ENCODE data around the gene UCN2.

UCN2 gene

GRCh38 chr3:48593337-48593736, 29.8 kb upstream of the UCN2 start:
- Histone ChIP-seq H3F3A (ENCODE audit: control insufficient read depth, insufficient read depth) (peaks cover 2% of the 10 kb centered on the region; the same call in 1 of the 2 replicates), H3K79me2 (ENCODE audit: control insufficient read depth, low read length) (no peaks in the 10 kb centered on the region), H3K9me2 (replicated peaks; ENCODE audit: control insufficient read depth, low read length) (no peaks in the 10 kb centered on the region), H3K4me2 (ENCODE audit: low read length) (no peak overlapping the region), H3K36me3 (ENCODE audit: control insufficient read depth, low read length) (peaks cover 6% of the 10 kb centered on the region; the same call in 1 of the 2 replicates), H3K27ac (ENCODE audit: low read depth, low read length) (no peak overlapping the region), H4K20me1 (ENCODE audit: control insufficient read depth, insufficient read depth, low read depth, low read length) (peaks cover 6% of the 10 kb centered on the region; the same call in 1 of the 2 replicates), H3K27me3 (ENCODE audit: control insufficient read depth, low read length) (peaks cover 2% of the 10 kb centered on the region; the same call in 1 of the 2 replicates), H3K4me1 (ENCODE audit: control insufficient read depth, low read length) (no peaks in the 10 kb centered on the region), H3K9me3 (ENCODE audit: control insufficient read depth, insufficient read depth, low read length) (no peaks in the 10 kb centered on the region), H3K4me3 (ENCODE audit: low read length) (no peak overlapping the region)
- no peak for TF ChIP-seq CTCF (IDR thresholded peaks at IDR 0.05; ENCODE audit: low read depth, low read length, poor library complexity, severe bottlenecking)
- TF ChIP-seq EZH2phosphoT487 (IDR thresholded peaks at IDR 0.05; ENCODE audit: borderline replicate concordance, low read length), result no peak

- peaks cover 2% of the 10 kb centered on the region; the same call in 1 of the 2 replicates for H3K27me3 ChIP-seq (ENCODE audit: control insufficient read depth, low read length)
- H3K4me2 ChIP-seq (ENCODE audit: low read length), result no peak overlapping the region
- H3K9me3 ChIP-seq (ENCODE audit: control insufficient read depth, insufficient read depth, low read length), result no peaks in the 10 kb centered on the region
- no peaks in the 10 kb centered on the region for H3K79me2 ChIP-seq (ENCODE audit: control insufficient read depth, low read length)
- peaks cover 2% of the 10 kb centered on the region; the same call in 1 of the 2 replicates for H3F3A ChIP-seq (ENCODE audit: control insufficient read depth, insufficient read depth)
- H3K36me3 ChIP-seq (ENCODE audit: control insufficient read depth, low read length), result peaks cover 3% of the 10 kb centered on the region; the same call in 1 of the 2 replicates
- no peaks in the 10 kb centered on the region for H3K9me2 ChIP-seq (replicated peaks; ENCODE audit: control insufficient read depth, low read length)
- H3K4me3 ChIP-seq (ENCODE audit: low read length), result no peak overlapping the region
- peaks cover 3% of the 10 kb centered on the region; the same call in 1 of the 2 replicates for H4K20me1 ChIP-seq (ENCODE audit: control insufficient read depth, insufficient read depth, low read depth, low read length)
- TF ChIP-seq EZH2phosphoT487 (IDR thresholded peaks at IDR 0.05; ENCODE audit: borderline replicate concordance, low read length) (no peak), CTCF (IDR thresholded peaks at IDR 0.05; ENCODE audit: low read depth, low read length, poor library complexity, severe bottlenecking) (no peak)
- no peak overlapping the region for H3K27ac ChIP-seq (ENCODE audit: low read depth, low read length)
- no peaks in the 10 kb centered on the region for H3K4me1 ChIP-seq (ENCODE audit: control insufficient read depth, low read length)
Observed at GRCh38 chr3:48592519-48593087, 29.0 kb upstream of the UCN2 start.

GRCh38 chr3:48591886-48592518, 28.4 kb upstream of the UCN2 start:
- H3K9me2 ChIP-seq (replicated peaks; ENCODE audit: control insufficient read depth, low read length), result no peaks in the 10 kb centered on the region
- H3K4me1 ChIP-seq (ENCODE audit: control insufficient read depth, low read length), result no peaks in the 10 kb centered on the region
- no peaks in the 10 kb centered on the region for H4K20me1 ChIP-seq (ENCODE audit: control insufficient read depth, insufficient read depth, low read depth, low read length)
- no peak overlapping the region for H3K4me2 ChIP-seq (ENCODE audit: low read length)
- H3F3A ChIP-seq (ENCODE audit: control insufficient read depth, insufficient read depth), result no peaks in the 10 kb centered on the region
- peaks cover 2% of the 10 kb centered on the region; the same call in 1 of the 2 replicates for H3K27me3 ChIP-seq (ENCODE audit: control insufficient read depth, low read length)
- H3K4me3 ChIP-seq (ENCODE audit: low read length), result no peak overlapping the region
- no peaks in the 10 kb centered on the region for H3K79me2 ChIP-seq (ENCODE audit: control insufficient read depth, low read length)
- no peaks in the 10 kb centered on the region for H3K36me3 ChIP-seq (ENCODE audit: control insufficient read depth, low read length)
- no peak overlapping the region for H3K27ac ChIP-seq (ENCODE audit: low read depth, low read length)
- H3K9me3 ChIP-seq (ENCODE audit: control insufficient read depth, insufficient read depth, low read length), result no peaks in the 10 kb centered on the region
- no peak for TF ChIP-seq EZH2phosphoT487 (IDR thresholded peaks at IDR 0.05; ENCODE audit: borderline replicate concordance, low read length)
- TF ChIP-seq CTCF (IDR thresholded peaks at IDR 0.05; ENCODE audit: low read depth, low read length, poor library complexity, severe bottlenecking), result no peak
